ENCODE results near the gene FAM83B.

The FAM83B gene

GRCh38 chr6:54874349-54875048 is 27.9 kb downstream of the FAM83B start:
- H3K4me3 ChIP-seq (replicated peaks; ENCODE audit: low read depth, low read length): no peak overlapping the region
- no peak for TF ChIP-seq CTCF (IDR thresholded peaks at IDR 0.05; ENCODE audit: low read length, missing control alignments)
- no peak for DNase-seq (ENCODE audit: low read depth)

GRCh38 chr6:54875539-54875938 is 29.0 kb downstream of the FAM83B start:
- H3K4me3 ChIP-seq (replicated peaks; ENCODE audit: low read depth, low read length): no peak overlapping the region
- no peak for DNase-seq (ENCODE audit: low read depth)
- TF ChIP-seq CTCF (IDR thresholded peaks at IDR 0.05; ENCODE audit: low read length, missing control alignments): no peak

GRCh38 chr6:54876365-54876764 is 29.8 kb downstream of the FAM83B start:
- TF ChIP-seq CTCF (IDR thresholded peaks at IDR 0.05; ENCODE audit: low read length, missing control alignments): no peak
- DNase-seq (ENCODE audit: low read depth): no peak
- no peak overlapping the region for H3K4me3 ChIP-seq (replicated peaks; ENCODE audit: low read depth, low read length)

- H3K4me3 ChIP-seq (replicated peaks; ENCODE audit: low read depth, low read length): no peak overlapping the region
- no peak for TF ChIP-seq CTCF (IDR thresholded peaks at IDR 0.05; ENCODE audit: low read length, missing control alignments)
- no peak for DNase-seq (ENCODE audit: low read depth)
Measured at GRCh38 chr6:54876871-54877270, 30.3 kb downstream of the FAM83B start.

GRCh38 chr6:54877713-54878317 is 31.2 kb downstream of the FAM83B start:
- DNase-seq (ENCODE audit: low read depth): no peak
- no peak for TF ChIP-seq CTCF (IDR thresholded peaks at IDR 0.05; ENCODE audit: low read length, missing control alignments)

GRCh38 chr6:54878718-54879117 is 32.1 kb downstream of the FAM83B start:
- H3K4me3 ChIP-seq (replicated peaks; ENCODE audit: low read depth, low read length): no peak overlapping the region
- DNase-seq (ENCODE audit: low read depth): no peak
- no peak for TF ChIP-seq CTCF (IDR thresholded peaks at IDR 0.05; ENCODE audit: low read length, missing control alignments)

More at GRCh38 chr6:54877713-54878317, 31.2 kb downstream of the FAM83B start:
- no peak overlapping the region for H3K4me3 ChIP-seq (replicated peaks; ENCODE audit: low read depth, low read length)
